Stimulated activated CD8-positive, alpha-beta memory T cell treated with anti-CD3 and anti-CD28 coated beads, Interleukin-12 subunit alpha, Interleukin-12 subunit beta, amount 100 ng/mL, for 1 hour (primary cell): Measurements from ENCODE around the gene ZNF319.

Experiments
- DNase-seq: peaks from one replicate; pipeline ENCODE4 v3.0.0-alpha.2; 2020; ENCODE audit warnings: low read depth

The ZNF319 gene

GRCh38 chr16:57956270-57956808 lies 44.1 kb downstream of the ZNF319 start:
- DNase-seq = no peak

GRCh38 chr16:57955572-57956188 lies 44.8 kb downstream of the ZNF319 start:
- DNase-seq = no peak

- DNase-seq = no peak
Measured at GRCh38 chr16:57953857-57954256, 46.6 kb downstream of the ZNF319 start.

- no peak for DNase-seq
Measured at GRCh38 chr16:57952909-57953308, 47.6 kb downstream of the ZNF319 start.

- no peak for DNase-seq
Measured at GRCh38 chr16:57951204-57951960, 49.1 kb downstream of the ZNF319 start.

- no peak for DNase-seq
Measured at GRCh38 chr16:57950382-57950781, 50.1 kb downstream of the ZNF319 start.

GRCh38 chr16:57949595-57950238 lies 50.8 kb downstream of the ZNF319 start:
- no peak for DNase-seq

GRCh38 chr16:57949013-57949412 lies 51.5 kb downstream of the ZNF319 start:
- no peak for DNase-seq

GRCh38 chr16:57948027-57948426 lies 52.4 kb downstream of the ZNF319 start:
- DNase-seq = no peak

- DNase-seq = no peak
Measured at GRCh38 chr16:57947261-57947660, 53.2 kb downstream of the ZNF319 start.

GRCh38 chr16:57946181-57946801 lies 54.2 kb downstream of the ZNF319 start:
- DNase-seq = no peak

- no peak for DNase-seq
Measured at GRCh38 chr16:57945740-57946138, 54.7 kb downstream of the ZNF319 start.

- DNase-seq = no peak
Measured at GRCh38 chr16:57944970-57945739, 55.3 kb downstream of the ZNF319 start.
